ENCODE results near the gene ABR. TPM values are rescaled to one million over a fixed set of nuclear protein-coding genes. Genes with fewer than 3 reads are reported as not detected.
A peak's percentile ranks its signal among the peaks of the same experiment; 100 is the strongest.
"Not testable (repeated sequence)": the region's sequence is repeated elsewhere in the genome, so short reads cannot be mapped to it uniquely, and the experiment has no call there.

ABR gene
- total RNA-seq, 1 donor from 2014 or later, result 279 TPM

- DNase-seq (ENCODE audit: low spot score), result no peak
These were observed 195.9 kb downstream of the ABR start for GRCh38 chr17:983921-984320.

DNA sequence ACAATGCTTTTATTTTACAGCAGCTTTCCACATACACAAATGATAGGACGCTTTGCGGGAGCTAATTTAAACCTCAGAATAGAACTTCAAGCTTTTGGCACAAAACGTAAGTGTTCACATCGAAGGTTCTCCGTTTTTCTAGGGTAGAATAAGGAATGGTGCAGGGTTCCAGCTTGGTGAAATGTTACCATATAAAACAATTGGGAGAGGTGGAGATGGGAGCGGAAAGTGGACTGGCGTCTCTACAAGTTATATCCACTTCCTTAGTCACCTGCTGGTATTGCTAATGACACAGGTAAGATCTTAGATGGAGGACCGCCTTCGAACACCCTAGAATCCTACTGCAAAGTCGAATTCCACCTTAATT, 198.5 kb downstream of the ABR start:
- no peak for DNase-seq (ENCODE audit: low spot score)

GRCh38 chr17:980406-981291, 199.1 kb downstream of the ABR start:
- DNase-seq (ENCODE audit: low spot score), result peak; percentile 87

GRCh38 chr17:979539-980405, 200.0 kb downstream of the ABR start, which contains the start of gene NXN:
TSS of gene NXN (minus strand) at chr17:979776.
- peak; percentile 87 for DNase-seq (ENCODE audit: low spot score)

DNA sequence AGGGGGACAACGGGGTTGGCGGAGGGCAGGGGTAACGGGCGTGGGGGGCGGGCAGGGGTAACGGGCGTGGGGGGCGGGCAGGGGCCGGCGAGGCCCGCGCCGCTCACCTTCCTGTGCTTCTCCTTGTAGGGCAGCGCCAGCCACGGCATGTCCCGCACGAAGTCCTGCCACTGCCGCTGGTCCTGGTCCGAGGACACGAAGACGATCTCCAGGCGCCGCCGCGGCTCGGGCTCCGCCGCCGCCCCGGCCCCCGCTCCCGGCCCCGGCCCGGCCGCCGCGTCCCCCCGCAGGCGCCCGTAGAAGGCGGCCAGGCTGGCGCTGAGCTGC, 200.6 kb downstream of the ABR start:
- no peak for DNase-seq (ENCODE audit: low spot score)

DNA sequence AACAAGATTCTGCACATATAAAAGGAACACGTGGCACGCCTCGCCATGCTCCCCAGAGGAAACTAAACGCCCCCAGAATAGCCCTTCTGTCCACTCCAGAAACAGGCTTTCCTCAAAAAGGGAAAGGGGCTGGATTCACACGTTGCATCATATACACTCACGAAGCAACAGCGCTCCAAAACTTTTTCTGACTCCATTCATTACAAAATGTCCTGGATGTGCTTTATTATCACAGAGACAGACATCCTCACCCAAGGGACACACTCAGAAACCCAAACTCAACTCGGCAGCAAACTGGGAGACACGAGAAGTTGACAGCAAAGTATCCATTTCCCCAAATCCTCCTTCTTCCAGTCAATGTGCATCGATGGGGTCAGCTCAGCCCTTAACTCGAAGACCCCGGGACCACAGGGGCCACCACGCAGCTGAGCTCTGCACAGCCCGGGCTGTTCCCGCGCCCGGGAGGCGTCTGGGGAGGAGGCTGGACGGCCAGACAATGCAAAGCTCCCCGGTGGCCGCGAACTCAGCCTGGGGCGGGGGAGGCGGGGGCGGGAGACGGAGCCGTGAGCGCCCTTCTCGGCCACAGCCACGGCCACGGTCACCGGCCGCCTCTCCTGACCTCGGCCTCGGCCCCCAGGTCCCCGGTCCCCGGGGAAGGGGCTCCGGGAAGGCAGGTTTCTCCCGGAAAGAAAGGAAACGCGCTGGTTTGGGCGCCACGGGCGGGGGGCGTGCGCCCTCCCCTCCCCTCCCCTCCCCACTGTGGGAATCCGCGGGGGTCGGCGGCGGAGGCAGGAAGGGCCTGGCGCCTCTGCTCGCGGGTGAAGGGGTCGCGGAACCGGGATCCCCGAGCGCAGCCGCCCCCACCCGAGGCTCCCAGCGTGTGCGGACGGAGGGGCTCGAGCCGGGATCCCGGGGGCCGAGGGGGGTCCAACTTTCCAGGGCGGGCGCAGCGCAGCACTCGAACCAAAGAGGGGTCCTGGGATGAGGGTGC, 201.4 kb downstream of the ABR start:
- no peak for DNase-seq (ENCODE audit: low spot score)

GRCh38 chr17:977166-977565, 202.6 kb downstream of the ABR start:
- DNase-seq (ENCODE audit: low spot score), result no peak

GRCh38 chr17:976312-976711, 203.5 kb downstream of the ABR start:
- DNase-seq (ENCODE audit: low spot score), result no peak

DNA sequence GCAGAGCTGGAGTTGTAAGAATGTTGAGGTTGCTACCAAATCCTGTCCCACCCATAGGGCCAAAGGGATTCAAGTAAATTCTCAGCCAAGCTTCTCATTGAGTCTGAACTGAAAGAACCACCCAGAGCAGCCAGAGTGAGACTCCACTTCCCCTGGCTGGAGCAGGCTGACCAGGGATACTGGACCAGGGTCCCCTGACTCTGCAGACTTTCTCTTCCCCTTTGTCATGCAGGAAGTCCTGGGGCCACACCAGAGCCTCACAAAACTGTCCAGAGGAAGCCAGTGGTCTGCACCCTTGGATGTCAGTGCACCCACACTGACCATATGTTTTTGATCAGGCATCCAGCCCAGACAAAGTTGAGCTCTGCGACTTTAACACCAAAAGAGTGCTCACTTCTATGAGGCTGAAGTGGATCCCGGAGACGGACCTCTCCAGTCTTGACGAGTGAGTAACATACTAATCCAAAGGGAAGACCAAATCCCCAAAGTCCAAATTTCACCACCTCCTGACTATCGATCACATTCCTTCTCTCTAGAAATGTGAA, 204.3 kb downstream of the ABR start:
- no peak for DNase-seq (ENCODE audit: low spot score)

DNA sequence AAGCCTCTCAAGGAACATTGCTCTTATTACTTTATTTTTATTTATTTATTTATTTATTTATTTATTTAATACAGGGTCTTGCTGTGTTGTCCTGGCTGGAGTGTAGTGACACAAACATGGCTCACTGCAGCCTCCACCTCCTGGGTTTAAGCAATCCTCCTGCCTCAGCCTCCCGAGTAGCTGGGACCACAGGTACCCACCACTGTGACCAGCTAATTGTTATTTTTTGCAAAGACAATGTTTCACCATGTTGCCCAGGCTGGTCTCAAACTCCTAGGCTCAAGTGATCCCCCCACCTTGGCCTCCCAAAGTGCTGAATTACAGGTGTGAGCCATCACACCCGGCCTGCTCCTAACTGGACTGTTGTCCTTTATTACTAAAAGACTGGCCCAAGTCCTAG, 205.0 kb downstream of the ABR start:
- not testable (repeated sequence) for DNase-seq (ENCODE audit: low spot score)

DNA sequence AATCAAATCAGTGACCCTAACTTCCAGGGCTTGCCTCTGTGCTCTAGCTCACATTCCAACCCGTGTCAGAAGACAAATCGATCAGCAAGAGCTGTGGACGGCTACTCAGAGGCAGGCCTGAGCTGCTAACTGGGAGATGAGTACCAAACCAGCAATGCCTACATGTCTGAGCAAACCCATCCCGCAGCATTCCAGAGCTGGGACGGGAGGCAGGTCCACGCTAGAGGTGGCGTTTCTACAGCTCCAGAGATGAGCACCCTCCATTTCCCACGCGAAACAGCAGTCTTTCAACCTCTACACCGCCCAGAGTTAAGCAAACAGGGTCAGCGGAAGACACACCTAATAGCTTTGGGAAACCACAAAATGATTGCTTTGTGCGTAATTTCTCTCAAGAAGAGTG, 206.7 kb downstream of the ABR start:
- no peak for DNase-seq (ENCODE audit: low spot score)

- DNase-seq (ENCODE audit: low spot score), result not testable (repeated sequence)
These were observed 207.9 kb downstream of the ABR start for GRCh38 chr17:971861-972260.

GRCh38 chr17:970364-970763, 209.4 kb downstream of the ABR start:
- DNase-seq (ENCODE audit: low spot score), result no peak

DNA sequence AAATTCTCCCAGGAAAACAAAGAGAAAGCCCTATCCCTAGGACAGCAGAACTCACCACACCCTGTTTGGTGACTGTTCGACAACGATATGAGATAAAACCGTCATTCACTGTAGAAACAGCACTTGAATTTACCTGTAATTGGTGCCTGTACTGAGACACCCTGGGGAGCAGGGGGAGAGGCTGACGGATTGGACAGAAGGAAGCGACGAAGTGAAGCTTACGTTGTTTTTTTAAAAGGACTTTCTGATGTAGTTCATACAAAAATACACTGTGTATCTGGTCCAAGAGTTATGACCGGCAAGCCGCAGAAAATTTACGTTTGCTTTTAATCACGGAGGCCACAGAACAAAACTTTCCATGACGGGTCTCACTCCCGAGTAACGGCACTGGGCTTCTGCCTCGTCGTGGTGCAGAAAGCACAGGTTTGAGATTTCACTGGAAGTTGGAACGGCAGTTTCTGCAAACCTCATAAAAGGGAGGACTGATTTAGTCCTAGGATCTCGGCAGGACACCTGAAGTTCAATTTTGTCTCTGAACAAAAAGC, 209.9 kb downstream of the ABR start:
- peak; percentile 24 for DNase-seq (ENCODE audit: low spot score)

DNA sequence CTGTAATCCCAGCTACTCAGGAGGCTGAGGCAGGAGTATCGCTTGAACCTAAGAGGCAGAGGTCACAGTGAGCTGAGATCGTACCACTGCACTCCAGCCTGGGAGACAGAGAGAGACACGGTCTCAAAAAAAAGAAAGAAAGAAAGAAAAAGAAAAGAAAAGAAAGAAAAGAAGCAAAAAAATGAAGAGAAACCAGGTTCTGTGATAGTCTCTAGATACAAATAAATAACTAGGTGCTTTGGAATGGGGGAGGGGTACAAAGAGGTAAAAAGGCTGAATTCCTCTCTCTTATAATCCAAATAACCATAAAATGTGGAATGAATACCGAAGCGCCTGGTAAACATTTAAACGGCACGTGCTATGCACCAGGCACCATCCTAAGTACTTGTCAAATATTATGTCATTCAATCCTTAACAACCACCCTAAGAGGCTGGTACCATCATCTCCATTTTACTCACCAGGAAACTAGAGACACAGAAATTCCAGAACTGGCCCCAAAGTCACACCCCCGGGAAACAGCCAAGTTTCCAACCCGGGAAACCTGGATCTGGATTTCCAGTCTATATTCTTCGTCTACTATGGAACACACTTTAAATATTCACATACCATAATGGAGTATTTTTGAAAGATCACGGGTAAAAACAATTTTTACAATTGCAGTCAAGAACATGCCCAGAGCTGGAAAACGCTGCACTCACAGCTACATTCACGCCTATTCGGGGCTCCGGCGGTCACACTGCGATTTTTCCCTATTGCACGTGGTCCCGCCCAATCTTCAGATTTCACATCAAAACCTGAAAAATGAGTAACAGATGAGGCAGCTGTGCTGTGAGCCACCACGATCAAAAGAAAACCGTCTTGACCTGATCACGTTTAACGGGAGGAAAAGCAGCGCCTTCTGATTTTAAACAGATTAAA, 210.7 kb downstream of the ABR start:
- no peak for DNase-seq (ENCODE audit: low spot score)

GRCh38 chr17:967122-967521, 212.7 kb downstream of the ABR start:
- DNase-seq (ENCODE audit: low spot score), result no peak

DNA sequence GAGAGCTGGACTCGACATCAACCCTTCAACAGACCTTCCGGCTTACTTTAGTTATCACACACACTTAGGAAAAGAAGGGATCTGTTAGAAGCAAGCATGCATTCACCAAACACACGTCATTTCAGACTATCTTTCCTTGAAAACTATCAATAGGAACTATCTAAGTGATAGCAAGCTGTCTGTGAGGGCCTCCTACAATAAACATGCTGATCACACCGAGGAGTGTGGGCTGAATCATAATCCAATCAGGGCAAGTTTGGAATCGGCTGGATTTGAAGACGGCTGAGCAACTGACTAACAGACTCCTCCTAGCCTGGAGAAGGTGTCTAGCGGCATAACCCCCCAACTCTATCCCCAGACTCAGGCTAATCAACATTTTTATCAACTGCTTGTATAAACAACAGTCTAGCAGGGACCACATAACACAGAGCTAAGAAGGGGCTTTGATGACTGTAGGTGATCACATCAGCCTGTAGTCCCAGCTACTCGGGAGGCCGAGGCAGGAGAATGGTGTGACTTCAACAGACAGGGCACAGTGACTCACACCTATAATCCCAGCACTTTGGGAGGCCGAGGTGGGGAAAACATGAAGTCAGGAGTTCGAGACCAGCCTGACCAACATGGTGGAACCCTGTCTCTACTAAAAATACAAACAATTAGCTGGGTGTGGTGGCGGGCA, 214.3 kb downstream of the ABR start:
- no peak for DNase-seq (ENCODE audit: low spot score)

DNA sequence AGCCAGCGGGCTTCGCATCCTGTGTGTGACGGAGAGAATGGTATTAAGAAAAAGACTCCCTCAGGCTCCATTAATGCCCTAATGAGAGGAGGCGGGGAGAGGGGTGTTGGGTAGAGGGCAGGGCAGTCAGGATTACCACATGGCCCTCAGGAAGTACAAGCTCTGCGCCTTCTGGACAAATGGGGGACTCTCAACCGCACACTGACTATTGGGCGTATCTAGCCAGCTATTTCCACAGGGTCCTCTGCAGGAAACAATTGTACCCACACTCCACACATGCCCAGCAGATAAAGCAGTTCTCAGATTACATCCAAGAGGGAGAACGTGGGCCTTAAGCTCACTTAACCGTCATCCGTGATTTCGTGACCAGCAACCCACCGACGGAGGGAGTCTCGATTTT, 214.9 kb downstream of the ABR start:
- DNase-seq (ENCODE audit: low spot score), result no peak

GRCh38 chr17:962670-963069, 217.1 kb downstream of the ABR start:
- no peak for DNase-seq (ENCODE audit: low spot score)

Data from mucosa of gallbladder (tissue), 1 donor.